ENCODE results near the gene COL19A1.

DNA sequence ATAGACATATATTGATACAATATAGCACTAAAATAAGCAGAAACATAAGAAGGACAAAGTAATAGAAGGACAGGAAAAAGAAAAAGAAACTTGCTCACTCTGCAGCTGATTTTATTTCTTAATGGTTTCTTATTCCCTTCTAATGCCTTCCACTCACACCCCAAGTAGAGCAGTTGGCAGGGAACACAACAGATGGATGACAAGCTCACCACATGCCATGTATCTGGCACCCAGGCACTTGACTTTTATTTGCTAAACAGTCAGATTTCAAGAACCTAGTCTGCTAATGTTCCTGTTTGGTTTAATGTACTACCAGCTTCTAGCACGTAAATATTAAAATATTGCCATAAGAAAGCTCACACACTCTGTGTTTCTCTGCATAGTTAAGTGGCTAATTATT, 87.1 kb downstream of the COL19A1 start:
- TF ChIP-seq, protein P1, sequence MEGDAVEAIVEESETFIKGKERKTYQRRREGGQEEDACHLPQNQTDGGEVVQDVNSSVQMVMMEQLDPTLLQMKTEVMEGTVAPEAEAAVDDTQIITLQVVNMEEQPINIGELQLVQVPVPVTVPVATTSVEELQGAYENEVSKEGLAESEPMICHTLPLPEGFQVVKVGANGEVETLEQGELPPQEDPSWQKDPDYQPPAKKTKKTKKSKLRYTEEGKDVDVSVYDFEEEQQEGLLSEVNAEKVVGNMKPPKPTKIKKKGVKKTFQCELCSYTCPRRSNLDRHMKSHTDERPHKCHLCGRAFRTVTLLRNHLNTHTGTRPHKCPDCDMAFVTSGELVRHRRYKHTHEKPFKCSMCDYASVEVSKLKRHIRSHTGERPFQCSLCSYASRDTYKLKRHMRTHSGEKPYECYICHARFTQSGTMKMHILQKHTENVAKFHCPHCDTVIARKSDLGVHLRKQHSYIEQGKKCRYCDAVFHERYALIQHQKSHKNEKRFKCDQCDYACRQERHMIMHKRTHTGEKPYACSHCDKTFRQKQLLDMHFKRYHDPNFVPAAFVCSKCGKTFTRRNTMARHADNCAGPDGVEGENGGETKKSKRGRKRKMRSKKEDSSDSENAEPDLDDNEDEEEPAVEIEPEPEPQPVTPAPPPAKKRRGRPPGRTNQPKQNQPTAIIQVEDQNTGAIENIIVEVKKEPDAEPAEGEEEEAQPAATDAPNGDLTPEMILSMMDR (IDR thresholded peaks at IDR 0.05; ENCODE audit: low read depth, low read length), result no peak
- no peak for TF ChIP-seq EZH2phosphoT487 (IDR thresholded peaks at IDR 0.05; ENCODE audit: low read depth)

All from OCI-LY3 (cell line).